HG03469 (cell line): ENCODE measurements around the gene CFAP221.

Source experiments
- ATAC-seq: cut with Tn5 transposase; IDR thresholded peaks from one replicate; pipeline ENCODE4 v1.9.1; 2021; ENCODE audit warnings: mild to moderate bottlenecking, moderate library complexity, moderate number of reproducible peaks; ENCODE audit not compliant: unreplicated experiment

CFAP221 gene

GRCh38 chr2:119679526-119679837 lies 135.2 kb downstream of the CFAP221 start:
- ATAC-seq, result no peak

GRCh38 chr2:119679846-119680245 lies 135.6 kb downstream of the CFAP221 start:
- ATAC-seq, result no peak

GRCh38 chr2:119680457-119681202 lies 136.4 kb downstream of the CFAP221 start:
- ATAC-seq, result no peak

GRCh38 chr2:119681203-119681867 lies 137.1 kb downstream of the CFAP221 start:
- no peak for ATAC-seq

GRCh38 chr2:119681868-119682220 lies 137.6 kb downstream of the CFAP221 start:
- ATAC-seq, result no peak

- ATAC-seq, result no peak
Measured at GRCh38 chr2:119682578-119682977, 138.3 kb downstream of the CFAP221 start.

- ATAC-seq, result no peak
Measured at GRCh38 chr2:119683074-119683712, 138.9 kb downstream of the CFAP221 start.

- no peak for ATAC-seq
Measured at GRCh38 chr2:119683713-119684443, 139.6 kb downstream of the CFAP221 start.

- no peak for ATAC-seq
Measured at GRCh38 chr2:119684518-119684917, 140.3 kb downstream of the CFAP221 start.

- no peak for ATAC-seq
Measured at GRCh38 chr2:119688616-119689015, 144.4 kb downstream of the CFAP221 start.

GRCh38 chr2:119689218-119689617 lies 145.0 kb downstream of the CFAP221 start:
- ATAC-seq, result no peak

GRCh38 chr2:119691189-119691588 lies 146.9 kb downstream of the CFAP221 start:
- no peak for ATAC-seq

GRCh38 chr2:119691651-119692245 lies 147.5 kb downstream of the CFAP221 start:
- no peak for ATAC-seq

GRCh38 chr2:119692310-119692709 lies 148.1 kb downstream of the CFAP221 start:
- ATAC-seq, result no peak

- ATAC-seq, result no peak
Measured at GRCh38 chr2:119692954-119693353, 148.7 kb downstream of the CFAP221 start.

- ATAC-seq, result no peak
Measured at GRCh38 chr2:119693567-119693966, 149.3 kb downstream of the CFAP221 start.

- ATAC-seq, result no peak
Measured at GRCh38 chr2:119693967-119694366, 149.7 kb downstream of the CFAP221 start.

- ATAC-seq, result no peak
Measured at GRCh38 chr2:119694470-119694844, 150.2 kb downstream of the CFAP221 start.

- no peak for ATAC-seq
Measured at GRCh38 chr2:119694845-119695521, 150.7 kb downstream of the CFAP221 start.

GRCh38 chr2:119696005-119696404 lies 151.8 kb downstream of the CFAP221 start:
- no peak for ATAC-seq
